ENCODE measurements around the gene HMX2.

Gene HMX2

GRCh38 chr10:123139521-123140163, 8.3 kb upstream of the HMX2 start:
- DNase-seq, result no peak

- DNase-seq, result no peak
These were observed 7.6 kb upstream of the HMX2 start for GRCh38 chr10:123140164-123140982.

- DNase-seq, result no peak
These were observed 6.9 kb upstream of the HMX2 start for GRCh38 chr10:123140983-123141390.

- no peak for DNase-seq
These were observed 5.9 kb upstream of the HMX2 start for GRCh38 chr10:123141791-123142700.

- DNase-seq, result no peak
These were observed 5.2 kb upstream of the HMX2 start for GRCh38 chr10:123142701-123143161.

- DNase-seq, result no peak
These were observed 4.6 kb upstream of the HMX2 start for GRCh38 chr10:123143162-123143824.

GRCh38 chr10:123143825-123144168, 4.1 kb upstream of the HMX2 start:
- DNase-seq, result no peak

GRCh38 chr10:123144697-123145541, 3.0 kb upstream of the HMX2 start:
- DNase-seq, result peak; percentile 23 to 33

- no peak for DNase-seq
These were observed 2.4 kb upstream of the HMX2 start for GRCh38 chr10:123145542-123146012.

- peak in 1 of 2 donors; percentile 29 for DNase-seq
These were observed 1.7 kb upstream of the HMX2 start for GRCh38 chr10:123146013-123146893.

- peak; percentile 47 to 55 for DNase-seq
These were observed 872 bp upstream of the HMX2 start for GRCh38 chr10:123146894-123147634.

GRCh38 chr10:123148414-123149161, 652 bp downstream of the HMX2 start:
- DNase-seq, result no peak

GRCh38 chr10:123149162-123149567, 1.2 kb downstream of the HMX2 start:
- no peak for DNase-seq

GRCh38 chr10:123149568-123150270, 1.8 kb downstream of the HMX2 start:
- DNase-seq, result peak in 1 of 2 donors; percentile 53

GRCh38 chr10:123150271-123150985, 2.5 kb downstream of the HMX2 start:
- peak in 1 of 2 donors; percentile 36 for DNase-seq

GRCh38 chr10:123150986-123151736, 3.2 kb downstream of the HMX2 start:
- DNase-seq, result peak in 1 of 2 donors; percentile 55

GRCh38 chr10:123151737-123152135, 3.8 kb downstream of the HMX2 start:
- no peak for DNase-seq
